HG02610 (cell line): ENCODE data around the gene FRMD3.

Source experiments
- ATAC-seq: cut with Tn5 transposase; IDR thresholded peaks from one replicate; pipeline ENCODE4 v1.9.1; 2021; ENCODE audit warnings: mild to moderate bottlenecking, moderate library complexity; ENCODE audit not compliant: unreplicated experiment

Gene FRMD3

DNA sequence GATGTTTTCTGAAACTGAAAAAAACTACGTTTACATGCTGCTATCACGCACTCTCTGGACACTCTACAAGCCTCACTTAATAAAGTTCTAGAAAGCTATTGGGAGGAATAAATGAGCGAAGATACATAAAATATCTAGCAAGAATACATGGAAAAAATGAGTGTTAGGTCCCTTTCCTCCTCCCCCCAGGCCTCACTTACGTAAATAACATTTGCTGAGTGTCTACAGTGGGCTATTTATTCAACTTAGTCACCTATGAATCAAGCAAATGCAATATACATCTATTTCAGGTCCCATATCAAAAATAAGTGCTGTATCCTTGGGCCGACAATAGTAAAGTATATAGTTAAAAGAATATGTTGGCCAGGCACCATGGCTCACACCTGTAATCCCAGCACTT is 62.5 kb downstream of the FRMD3 start:
- no peak for ATAC-seq

- no peak for ATAC-seq
Observed at GRCh38 chr9:83474631-83475030, 63.6 kb downstream of the FRMD3 start.

GRCh38 chr9:83473488-83473971 is 64.7 kb downstream of the FRMD3 start:
- peak; percentile 95 for ATAC-seq

GRCh38 chr9:83472764-83473163 is 65.4 kb downstream of the FRMD3 start:
- no peak for ATAC-seq

DNA sequence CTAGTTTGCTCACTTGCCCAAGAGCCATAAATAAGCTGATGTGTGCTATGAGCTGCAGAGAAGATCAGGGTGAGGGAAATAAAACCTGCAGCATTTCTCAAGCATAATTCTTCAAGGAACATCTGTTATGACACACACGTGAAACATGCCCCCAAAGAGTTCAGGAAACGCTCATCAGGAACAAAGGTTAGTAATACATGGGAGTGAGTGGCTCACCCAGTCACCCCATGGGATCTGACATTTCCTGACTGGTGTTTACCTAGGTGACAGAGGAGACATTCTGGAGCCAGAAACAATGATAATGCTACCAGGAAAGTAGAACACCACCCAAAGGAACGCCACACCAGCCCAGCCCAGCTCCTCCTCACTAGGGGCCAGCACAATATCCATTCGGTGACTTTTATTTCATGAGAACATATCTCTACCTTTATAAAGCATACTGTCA is 66.0 kb downstream of the FRMD3 start:
- no peak for ATAC-seq

DNA sequence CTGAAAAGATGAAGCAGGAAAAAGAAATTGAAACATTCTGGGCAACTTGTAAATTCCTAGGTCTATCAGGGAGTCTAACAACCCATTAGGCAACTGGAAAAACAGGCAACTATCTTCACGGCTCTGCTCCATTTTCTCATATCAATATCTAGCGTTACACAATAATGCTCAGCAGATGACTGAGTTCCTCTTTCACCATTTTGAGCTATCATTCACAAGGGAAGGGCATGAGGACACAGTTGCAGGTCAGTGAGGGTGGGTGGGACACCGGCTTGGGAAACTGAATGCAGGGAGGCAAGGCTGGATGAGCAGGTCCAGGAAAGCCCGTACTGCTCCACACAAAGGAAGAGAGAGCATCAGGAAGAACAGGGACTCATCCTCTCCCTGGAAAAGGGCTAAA is 67.0 kb downstream of the FRMD3 start:
- ATAC-seq, result no peak

DNA sequence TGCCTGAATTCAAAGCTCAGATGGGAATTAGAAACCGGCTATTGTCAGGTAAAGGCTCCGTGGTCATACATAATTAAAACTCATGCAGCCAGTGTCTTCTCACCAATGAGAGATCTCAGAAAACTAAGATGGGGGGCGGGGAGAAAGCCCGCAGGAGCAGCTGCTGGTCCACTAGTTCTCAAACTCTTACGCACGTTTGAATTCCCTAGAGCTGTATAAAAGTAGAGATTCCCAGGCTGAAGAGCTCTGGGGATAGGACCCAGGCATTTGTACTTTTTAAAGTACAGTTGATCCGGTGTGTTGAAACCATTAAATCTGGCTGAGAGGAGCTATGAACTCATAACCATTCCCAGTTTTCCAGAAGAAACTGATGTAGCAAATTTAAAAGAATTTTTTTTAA is 68.5 kb downstream of the FRMD3 start:
- no peak for ATAC-seq

DNA sequence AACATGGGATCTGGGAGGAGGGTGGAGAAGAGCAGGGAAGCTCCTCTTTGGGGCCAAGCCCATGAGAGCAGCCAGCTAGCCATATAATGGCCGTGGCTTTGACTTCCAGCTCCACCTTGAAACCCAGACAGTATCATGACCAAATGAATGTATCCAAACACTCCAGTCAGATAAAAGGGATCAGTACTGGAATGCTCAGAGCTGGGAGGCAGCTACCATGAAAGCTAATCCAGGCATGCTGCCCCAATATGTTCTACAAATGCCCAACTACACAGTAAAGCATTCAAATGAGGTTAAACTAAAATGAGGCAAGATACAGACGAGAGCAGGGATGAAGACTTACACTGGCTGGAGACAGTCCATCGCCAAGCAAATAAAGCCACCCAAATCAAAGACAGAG is 69.4 kb downstream of the FRMD3 start:
- ATAC-seq, result no peak

DNA sequence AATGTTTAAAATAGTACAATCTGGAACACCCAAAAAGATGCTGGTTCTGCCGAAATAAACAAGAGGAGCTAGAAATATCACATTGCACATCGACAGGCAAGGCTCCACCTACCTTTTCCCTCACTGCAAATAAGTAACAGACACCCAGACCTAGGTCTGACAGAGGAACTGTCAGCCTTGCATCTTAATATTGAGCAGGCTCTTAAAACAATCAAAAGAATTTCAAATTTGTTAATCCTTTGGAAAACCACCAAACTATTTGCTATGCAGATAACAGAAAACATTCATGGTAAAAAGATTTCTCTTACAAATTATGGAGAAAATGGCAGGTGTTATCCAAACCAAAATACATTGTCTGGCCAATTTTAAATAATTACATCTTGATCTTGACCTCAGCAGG is 71.3 kb downstream of the FRMD3 start:
- no peak for ATAC-seq

DNA sequence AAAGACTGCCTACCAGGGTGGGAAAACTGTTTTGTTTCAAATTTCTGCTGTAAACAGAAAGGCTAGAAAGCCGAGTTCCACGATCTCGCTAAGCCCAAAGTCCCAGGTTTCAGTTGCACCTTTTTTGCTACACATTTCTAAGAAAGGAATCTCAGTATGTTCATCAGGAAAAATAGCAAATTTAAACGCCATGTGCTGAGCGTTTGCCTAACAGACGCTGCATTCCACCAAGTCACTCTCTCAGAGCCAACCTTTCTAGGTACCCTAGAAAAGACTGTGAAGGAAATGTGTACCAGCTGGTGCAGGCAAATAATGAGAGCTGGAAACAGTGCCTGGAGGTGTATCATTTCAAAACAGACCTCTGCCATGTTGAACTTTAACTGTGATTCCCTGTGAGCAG is 71.8 kb downstream of the FRMD3 start:
- ATAC-seq, result no peak

GRCh38 chr9:83459830-83460229 is 78.4 kb downstream of the FRMD3 start:
- no peak for ATAC-seq

- ATAC-seq, result no peak
Observed at GRCh38 chr9:83458530-83458929, 79.7 kb downstream of the FRMD3 start.

DNA sequence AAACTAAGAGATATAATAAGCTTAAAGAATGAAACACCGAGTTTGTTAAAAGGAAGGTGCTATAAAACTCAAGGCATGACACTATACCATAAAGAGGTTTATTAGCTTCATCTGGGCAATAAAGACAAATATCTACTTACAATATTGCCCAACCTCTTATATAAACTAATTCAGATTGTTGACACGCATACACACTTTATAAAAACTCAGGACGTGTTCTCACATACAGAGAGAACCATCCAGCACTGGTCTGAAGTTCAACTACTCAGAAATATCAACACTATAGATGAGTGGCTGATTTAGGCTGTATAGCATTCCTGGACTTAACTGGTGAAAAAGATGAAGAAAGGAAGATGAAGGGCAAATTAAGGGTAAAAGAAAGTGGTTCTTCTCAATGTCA is 81.2 kb downstream of the FRMD3 start:
- no peak for ATAC-seq

GRCh38 chr9:83456226-83456625 is 82.0 kb downstream of the FRMD3 start:
- no peak for ATAC-seq

DNA sequence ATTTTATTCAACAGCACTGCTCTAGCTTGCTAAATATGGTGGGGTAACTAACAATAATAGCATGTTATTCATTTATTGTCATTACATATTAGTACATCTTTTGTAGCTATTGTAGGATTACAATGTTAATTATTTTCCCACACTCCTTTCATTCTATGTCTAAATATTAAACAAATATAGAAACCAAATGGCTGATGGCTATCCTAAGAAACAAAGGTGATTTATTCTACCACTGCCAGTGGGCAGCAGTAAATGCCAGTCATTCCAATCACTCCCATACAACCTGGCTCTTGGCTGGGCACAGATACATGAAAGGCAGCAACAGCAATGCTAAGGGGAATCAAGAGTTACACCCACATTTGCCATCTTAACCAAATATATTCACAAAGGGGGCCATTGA is 84.1 kb downstream of the FRMD3 start:
- no peak for ATAC-seq

DNA sequence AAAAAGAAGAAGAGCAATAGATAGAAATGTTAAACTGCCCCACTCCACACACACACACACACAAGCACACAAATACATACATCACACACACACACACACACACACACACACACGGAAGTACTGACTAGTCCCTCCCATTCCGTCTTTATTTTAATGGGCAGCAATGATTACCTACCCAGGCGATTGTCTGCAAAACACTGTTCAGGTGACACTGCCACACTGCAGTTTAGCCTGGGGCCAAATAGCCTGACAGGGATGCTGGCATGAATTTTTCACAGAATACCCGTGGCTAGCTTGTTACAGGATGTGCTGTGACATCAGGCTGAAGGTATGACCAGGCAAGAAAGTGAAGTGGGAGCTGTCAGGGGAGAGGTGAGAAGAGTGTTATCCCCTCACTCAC is 86.9 kb downstream of the FRMD3 start:
- ATAC-seq, result no peak

GRCh38 chr9:83449983-83450382 is 88.2 kb downstream of the FRMD3 start:
- no peak for ATAC-seq

- ATAC-seq, result no peak
Observed at GRCh38 chr9:83449166-83449565, 89.0 kb downstream of the FRMD3 start.

GRCh38 chr9:83448626-83449025 is 89.6 kb downstream of the FRMD3 start:
- ATAC-seq, result no peak

DNA sequence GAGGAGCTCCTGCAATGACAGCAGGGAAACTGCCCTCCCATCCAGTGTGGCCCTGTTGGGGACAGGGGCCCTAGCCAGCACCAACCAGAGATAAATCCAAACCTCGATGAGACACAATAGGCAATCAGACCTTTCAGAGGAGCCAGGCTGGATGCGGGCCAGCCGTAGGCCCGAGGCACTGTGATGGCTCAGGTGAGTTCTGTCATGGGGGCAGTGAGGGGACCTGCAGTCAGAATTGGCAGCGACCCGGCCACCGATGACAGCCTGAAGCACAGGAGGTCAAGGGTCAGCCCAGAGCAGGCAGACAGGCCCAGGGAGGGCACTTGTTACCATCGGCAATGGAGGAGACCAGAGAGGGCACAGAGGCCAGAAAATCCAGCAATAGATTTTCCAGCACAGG is 90.8 kb downstream of the FRMD3 start:
- no peak for ATAC-seq

- ATAC-seq, result no peak
Observed at GRCh38 chr9:83445703-83446265, 92.4 kb downstream of the FRMD3 start.

- no peak for ATAC-seq
Observed at GRCh38 chr9:83444110-83444509, 94.1 kb downstream of the FRMD3 start.

- no peak for ATAC-seq
Observed at GRCh38 chr9:83441390-83441789, 96.8 kb downstream of the FRMD3 start.
